Cardiac muscle cell (in vitro differentiated cells and primary cell): Measurements from ENCODE around the gene KREMEN1. TPM values are rescaled to one million over a fixed set of nuclear protein-coding genes. Genes with fewer than 3 reads are reported as not detected.

ENCODE experiments used
- DNase-seq, 2 donors: peaks; one replicate each; pipeline versions ENCODE4 v3.0.0 to v3.0.0-alpha.2; 2010 to 2017; ENCODE audit warnings: low read depth in 1 of 2, low spot score in 1 of 2
- H3K27ac ChIP-seq: fragments of 200-600 bp; sonication (generic); 2 replicates; pipeline ENCODE4 v1.5.1; 2016
- H3K27me3 ChIP-seq: fragments of 200-600 bp; sonication (generic); 2 replicates; pipeline ENCODE4 v1.6.0; 2016; ENCODE audit warnings: control low read depth
- H3K36me3 ChIP-seq: fragments of 200-600 bp; sonication (generic); 2 replicates; pipeline ENCODE4 v1.5.1; 2016; ENCODE audit warnings: control low read depth
- H3K4me1 ChIP-seq: fragments of 200-600 bp; sonication (generic); 2 replicates; pipeline ENCODE4 v1.8.1; 2017; ENCODE audit warnings: low read depth, mild to moderate bottlenecking, mixed run types
- H3K4me3 ChIP-seq: fragments of 200-600 bp; sonication (generic); 2 replicates; pipeline ENCODE4 v1.5.1; 2016; ENCODE audit warnings: mild to moderate bottlenecking
- H3K9me3 ChIP-seq: fragments of 200-600 bp; sonication (generic); 2 replicates; pipeline ENCODE4 v1.5.1; 2017; ENCODE audit warnings: low read depth, mild to moderate bottlenecking, control low read depth
- CTCF ChIP-seq: IDR thresholded peaks from 2 replicates; pipeline ENCODE4 v1.5.1; 2012; ENCODE audit warnings: low read depth, mild to moderate bottlenecking, low read length
- polyA plus RNA-seq: library from polyadenylated mRNA; unstranded; fragments of >200 nt; fragmentation: Nextera tagmentation; extraction: Ambion mirVana; gene quantifications from 2 replicates; pipeline ENCODE4 v1.2.1, GENCODE V29; 2016
- total RNA-seq: library from RNA; depleted of rRNA; stranded (reverse); fragments of >200 nt; gene quantifications from 2 replicates; pipeline ENCODE4 v1.2.3, GENCODE V29; 2016

Gene KREMEN1
- total and polyA plus RNA-seq, 2 experiments from 2014 or later, result 18.0 to 20.3 TPM

- no peak for DNase-seq
- Histone ChIP-seq H3K27ac (no peak overlapping the region), H3K27me3 (no peaks in the 10 kb centered on the region), H3K9me3 (no peaks in the 10 kb centered on the region), H3K36me3 (no peaks in the 10 kb centered on the region), H3K4me1 (no peaks in the 10 kb centered on the region), H3K4me3 (no peak overlapping the region)
- TF ChIP-seq CTCF, result no peak
Measured at GRCh38 chr22:29165321-29166060, 92.7 kb downstream of the KREMEN1 start.

GRCh38 chr22:29166180-29166579 is 93.3 kb downstream of the KREMEN1 start:
- Histone ChIP-seq H3K4me1 (no peaks in the 10 kb centered on the region), H3K9me3 (no peaks in the 10 kb centered on the region), H3K4me3 (no peak overlapping the region), H3K27ac (no peak overlapping the region), H3K27me3 (no peaks in the 10 kb centered on the region), H3K36me3 (no peaks in the 10 kb centered on the region)
- no peak for DNase-seq
- no peak for TF ChIP-seq CTCF

- H3K27me3 ChIP-seq, result no peaks in the 10 kb centered on the region
- no peak overlapping the region for H3K27ac ChIP-seq
- H3K4me1 ChIP-seq, result no peaks in the 10 kb centered on the region
- no peak overlapping the region for H3K4me3 ChIP-seq
- H3K9me3 ChIP-seq, result no peaks in the 10 kb centered on the region
- no peaks in the 10 kb centered on the region for H3K36me3 ChIP-seq
- no peak for TF ChIP-seq CTCF
- no peak for DNase-seq
Measured at GRCh38 chr22:29167032-29167911, 94.4 kb downstream of the KREMEN1 start.

- no peak for DNase-seq
- no peaks in the 10 kb centered on the region for H3K9me3 ChIP-seq
- H3K27me3 ChIP-seq, result no peaks in the 10 kb centered on the region
- H3K36me3 ChIP-seq, result no peaks in the 10 kb centered on the region
- H3K4me3 ChIP-seq, result no peak overlapping the region
- no peak overlapping the region for H3K27ac ChIP-seq
- TF ChIP-seq CTCF, result no peak
- H3K4me1 ChIP-seq, result no peaks in the 10 kb centered on the region
Measured at GRCh38 chr22:29171721-29172120, 98.9 kb downstream of the KREMEN1 start.

- Histone ChIP-seq H3K36me3 (no peaks in the 10 kb centered on the region), H3K27ac (no peak overlapping the region), H3K9me3 (no peaks in the 10 kb centered on the region), H3K4me3 (no peak overlapping the region), H3K4me1 (no peaks in the 10 kb centered on the region), H3K27me3 (no peaks in the 10 kb centered on the region)
- DNase-seq, result no peak
- no peak for TF ChIP-seq CTCF
Measured at GRCh38 chr22:29172216-29172615, 99.4 kb downstream of the KREMEN1 start.
